Myocyte (in vitro differentiated cells): Measurements from ENCODE around the gene SLC35E2B. TPM values are rescaled to one million over a fixed set of nuclear protein-coding genes. Genes with fewer than 3 reads are reported as not detected.
"Not testable (repeated sequence)": the region's sequence is repeated elsewhere in the genome, so short reads cannot be mapped to it uniquely, and the experiment has no call there.

Experiments used
- DNase-seq: peaks from one replicate; pipeline ENCODE4 v3.0.0-alpha.2; 2012; ENCODE audit warnings: low read depth
- total RNA-seq: library from RNA; depleted of rRNA; stranded (reverse); fragments of >200 nt; gene quantifications from 2 replicates; pipeline ENCODE4 v1.2.3, GENCODE V29; 2014

The SLC35E2B gene
- total RNA-seq, 1 donor from 2014 or later: 25.6 TPM

GRCh38 chr1:1647567-1648241 lies 44.9 kb downstream of the SLC35E2B start:
- DNase-seq: not testable (repeated sequence)

- DNase-seq: not testable (repeated sequence)
Observed at GRCh38 chr1:1646326-1646725, 46.3 kb downstream of the SLC35E2B start.

- DNase-seq: not testable (repeated sequence)
Observed at GRCh38 chr1:1640711-1641461, 51.7 kb downstream of the SLC35E2B start.

- not testable (repeated sequence) for DNase-seq
Observed at GRCh38 chr1:1640081-1640480, 52.5 kb downstream of the SLC35E2B start.

- DNase-seq: not testable (repeated sequence)
Observed at GRCh38 chr1:1639368-1639767, 53.2 kb downstream of the SLC35E2B start.

GRCh38 chr1:1638528-1638927 lies 54.1 kb downstream of the SLC35E2B start:
- DNase-seq: peak; percentile 13

- not testable (repeated sequence) for DNase-seq
Observed at GRCh38 chr1:1637479-1637875, 55.1 kb downstream of the SLC35E2B start.

- not testable (repeated sequence) for DNase-seq
Observed at GRCh38 chr1:1636621-1637478, 55.7 kb downstream of the SLC35E2B start.

GRCh38 chr1:1634613-1635012 lies 58.0 kb downstream of the SLC35E2B start:
- not testable (repeated sequence) for DNase-seq

- not testable (repeated sequence) for DNase-seq
Observed at GRCh38 chr1:1633409-1633808, 59.2 kb downstream of the SLC35E2B start.

GRCh38 chr1:1631782-1632420 lies 60.7 kb downstream of the SLC35E2B start, which contains the start of gene MMP23B:
Gene MMP23B, plus strand, starts transcription at chr1:1632173. Its CDS starts 46 bp downstream, at chr1:1632219.
- no peak for DNase-seq

GRCh38 chr1:1630965-1631781 lies 61.4 kb downstream of the SLC35E2B start:
- DNase-seq: no peak

GRCh38 chr1:1630191-1630964 lies 62.2 kb downstream of the SLC35E2B start:
- DNase-seq: no peak

GRCh38 chr1:1629430-1630190 lies 63.0 kb downstream of the SLC35E2B start:
- DNase-seq: no peak

- no peak for DNase-seq
Observed at GRCh38 chr1:1628754-1629429, 63.7 kb downstream of the SLC35E2B start.

GRCh38 chr1:1627829-1628753 lies 64.5 kb downstream of the SLC35E2B start:
- no peak for DNase-seq
